NCI-H2107 (cell line): ENCODE data around the gene DCBLD2.

Source experiments
- DNase-seq: peaks from one replicate; lab custom pipeline; 2025; lab: John Stamatoyannopoulos, UW

The DCBLD2 gene

DNA sequence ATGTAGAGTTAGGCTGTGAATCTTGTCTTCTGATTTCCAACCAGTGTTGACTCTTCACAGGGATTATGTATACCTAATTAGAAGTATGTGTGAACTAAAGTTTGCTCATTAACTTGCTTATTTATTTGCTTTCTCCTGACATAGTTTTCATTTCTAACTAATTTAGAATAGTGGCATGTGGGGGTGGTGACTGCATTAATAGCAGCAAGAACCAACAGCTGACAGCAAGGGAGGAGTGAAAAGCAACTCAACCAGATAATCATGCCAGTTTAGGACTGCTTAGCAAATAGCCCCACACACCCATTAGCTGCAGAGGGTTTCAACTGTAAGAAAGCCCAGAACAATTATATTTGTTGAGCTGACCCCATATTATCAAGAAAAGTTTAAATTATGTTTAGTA lies 134.6 kb downstream of the DCBLD2 start:
- DNase-seq = no peak

DNA sequence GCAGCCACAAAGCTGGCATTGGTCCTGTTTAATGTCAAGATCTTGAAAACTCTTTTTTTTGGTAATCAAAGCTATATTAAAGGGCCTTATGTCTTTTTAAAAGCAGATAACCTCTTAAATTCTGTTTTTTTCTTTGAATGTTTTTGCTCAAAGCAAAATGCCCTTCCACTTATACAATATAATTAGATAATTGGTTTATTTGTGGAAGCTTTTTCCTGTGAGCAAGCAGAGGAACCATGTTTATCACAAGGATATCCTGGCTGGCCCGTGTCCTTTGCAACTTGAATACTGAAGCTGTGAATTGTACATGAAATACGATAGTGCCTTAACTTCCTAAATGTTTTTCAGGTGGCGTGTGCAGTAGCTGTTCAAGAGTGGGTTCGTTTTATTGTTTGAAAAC lies 135.8 kb downstream of the DCBLD2 start:
- no peak for DNase-seq

DNA sequence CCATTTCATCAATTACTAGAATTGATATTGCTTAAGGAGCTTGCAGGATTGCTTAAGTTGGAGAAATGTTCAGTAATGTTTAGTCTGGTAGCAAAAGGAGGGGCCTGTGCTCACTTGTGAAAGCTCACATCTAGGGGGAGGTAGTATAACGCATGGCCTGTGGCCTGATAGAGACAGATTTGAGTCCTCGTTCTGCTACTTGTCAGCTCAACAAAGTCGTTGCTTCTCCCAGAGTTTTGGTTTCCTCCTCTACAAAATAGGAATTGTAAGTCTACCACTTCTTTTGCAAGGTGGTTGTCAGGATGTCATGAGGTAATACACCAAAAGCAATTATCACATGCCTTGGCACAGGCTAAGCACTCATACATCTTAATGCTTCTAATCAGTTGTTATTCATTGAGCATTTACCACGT lies 137.0 kb downstream of the DCBLD2 start:
- no peak for DNase-seq

DNA sequence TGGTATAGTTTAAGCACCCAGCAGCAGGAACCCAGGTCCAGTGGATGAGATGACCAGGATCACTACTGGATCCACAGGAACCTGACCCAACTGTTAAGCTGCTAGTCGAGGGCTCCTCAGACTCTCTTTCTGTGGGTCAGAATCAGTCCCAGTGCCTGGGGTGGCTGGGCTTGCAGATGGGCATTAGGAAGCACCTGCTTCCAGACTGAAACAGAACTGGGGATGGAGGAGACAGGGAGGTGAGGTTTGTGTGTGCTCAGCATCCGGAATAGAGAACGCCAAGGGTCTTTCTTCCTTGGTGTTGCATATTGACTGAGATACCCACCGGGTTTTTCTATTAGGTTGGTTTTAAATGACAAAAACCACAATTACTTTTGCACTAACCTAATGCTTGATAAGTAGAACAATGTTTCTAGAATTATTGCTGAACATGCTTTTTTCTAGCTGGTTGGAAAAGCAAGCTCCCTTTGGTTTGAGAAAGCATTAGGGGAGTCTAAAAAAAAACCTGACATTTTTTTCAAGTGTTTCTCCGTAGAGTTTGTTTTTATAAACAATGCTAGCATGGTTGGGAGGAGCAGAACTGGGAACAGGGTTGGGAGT lies 137.6 kb downstream of the DCBLD2 start:
- DNase-seq = no peak

DNA sequence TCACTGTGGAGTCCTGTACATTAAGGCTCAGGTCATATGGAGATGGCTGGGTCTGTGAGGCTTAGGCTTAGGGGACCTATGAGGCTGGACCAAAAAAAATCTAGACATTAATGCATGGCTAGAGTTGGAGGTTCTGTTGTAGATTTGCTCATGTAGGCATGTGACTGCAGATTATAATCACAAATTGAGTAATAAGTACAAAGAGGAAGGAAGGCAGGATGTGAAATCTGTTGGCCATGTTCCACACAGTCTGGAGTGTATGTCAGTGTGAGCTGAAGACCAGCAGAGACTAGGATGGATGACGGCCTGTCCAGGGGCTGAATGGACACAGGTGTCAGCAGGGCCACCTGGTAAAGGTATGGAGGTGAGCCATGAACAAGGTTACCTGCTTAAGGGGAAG lies 138.4 kb downstream of the DCBLD2 start, which contains the start of gene ST3GAL6:
ST3GAL6 (plus strand) TSS at position 265 of the 400 bp plus-strand sequence. CDS start 5,101 bp downstream, outside the sequence.
- no peak for DNase-seq

GRCh38 chr3:98761643-98762229 lies 139.8 kb downstream of the DCBLD2 start:
- no peak for DNase-seq

DNA sequence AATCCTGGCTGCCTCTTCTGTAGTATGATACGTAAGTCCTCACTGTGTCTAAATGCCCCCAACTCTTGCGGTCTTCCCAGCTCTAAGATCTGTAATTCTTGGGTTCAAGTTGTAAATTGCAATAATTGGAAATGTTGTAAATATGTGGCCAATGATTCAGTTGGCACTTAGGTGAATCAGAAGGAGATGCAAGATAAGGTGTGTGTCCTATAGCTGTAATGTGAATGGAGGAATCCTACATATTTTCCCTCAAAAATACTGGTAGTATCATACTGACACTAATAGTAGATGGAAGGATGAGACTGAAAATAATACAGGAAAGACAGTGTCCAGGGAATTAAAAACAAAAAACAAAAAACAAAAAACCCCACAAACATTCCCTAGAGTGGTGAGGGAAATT lies 141.9 kb downstream of the DCBLD2 start:
- no peak for DNase-seq

- no peak for DNase-seq
Observed at GRCh38 chr3:98755601-98756000, 145.9 kb downstream of the DCBLD2 start.

DNA sequence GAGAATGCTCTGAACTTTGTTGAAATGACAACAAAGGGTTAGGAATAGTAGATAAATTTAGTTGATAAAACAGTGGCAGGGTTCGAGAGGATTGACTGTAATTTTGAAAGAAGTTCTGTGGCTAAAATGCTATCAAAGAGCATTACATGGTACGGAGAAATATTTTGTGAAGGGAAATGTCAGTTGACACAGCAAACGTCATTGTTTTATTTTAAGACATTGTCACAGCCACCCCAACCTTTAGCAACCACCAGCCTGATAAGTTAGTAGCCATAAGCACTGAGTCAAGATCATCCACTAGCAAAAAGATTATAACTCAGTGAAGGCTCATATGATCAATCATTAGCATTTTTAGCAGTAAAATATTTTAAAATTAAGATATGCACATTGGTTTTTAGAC lies 147.0 kb downstream of the DCBLD2 start:
- no peak for DNase-seq

GRCh38 chr3:98750276-98750919 lies 151.1 kb downstream of the DCBLD2 start:
- DNase-seq = no peak

GRCh38 chr3:98746882-98747281 lies 154.6 kb downstream of the DCBLD2 start:
- DNase-seq = no peak

GRCh38 chr3:98746122-98746521 lies 155.4 kb downstream of the DCBLD2 start:
- no peak for DNase-seq
